HAP-1 (cell line): ENCODE measurements around the gene ZBTB14.

Source experiments
- DNase-seq, 2 experiments: peaks; one replicate each; pipeline ENCODE4 v3.0.0-alpha.2; 2016 to 2020; ENCODE audit warnings: low spot score in 2 of 2
- H3K27me3 ChIP-seq: fragments of 250-450 bp; sonication (Bioruptor Pico); 2 replicates; pipeline ENCODE4 v1.5.1; 2020; ENCODE audit warnings: low read depth, mild to moderate bottlenecking, moderate library complexity
- H3K36me3 ChIP-seq: fragments of 250-450 bp; sonication (Bioruptor Pico); replicated peaks from 2 replicates; pipeline ENCODE4 v1.5.1; 2020; ENCODE audit warnings: mild to moderate bottlenecking
- H3K4me1 ChIP-seq: fragments of 250-450 bp; sonication (Bioruptor Pico); 2 replicates; pipeline ENCODE4 v1.5.1; 2020; ENCODE audit warnings: mild to moderate bottlenecking
- H3K4me3 ChIP-seq: fragments of 250-450 bp; sonication (Bioruptor Pico); 2 replicates; pipeline ENCODE4 v1.5.1; 2020; ENCODE audit warnings: mild to moderate bottlenecking, moderate library complexity
- H3K9me3 ChIP-seq: fragments of 250-450 bp; sonication (Bioruptor Pico); 2 replicates; pipeline ENCODE4 v1.5.1; 2020; ENCODE audit warnings: mild to moderate bottlenecking, moderate library complexity
- in situ Hi-C: fragments of 300-500 bp; cut with MboI; formaldehyde crosslinking; loops from 3 replicates; pipeline ENCODE4 v1.14.3; 2020; ENCODE audit warnings: low sequenced_read_pairs, inconsistent platforms, mixed read lengths

ZBTB14 gene, protein sequence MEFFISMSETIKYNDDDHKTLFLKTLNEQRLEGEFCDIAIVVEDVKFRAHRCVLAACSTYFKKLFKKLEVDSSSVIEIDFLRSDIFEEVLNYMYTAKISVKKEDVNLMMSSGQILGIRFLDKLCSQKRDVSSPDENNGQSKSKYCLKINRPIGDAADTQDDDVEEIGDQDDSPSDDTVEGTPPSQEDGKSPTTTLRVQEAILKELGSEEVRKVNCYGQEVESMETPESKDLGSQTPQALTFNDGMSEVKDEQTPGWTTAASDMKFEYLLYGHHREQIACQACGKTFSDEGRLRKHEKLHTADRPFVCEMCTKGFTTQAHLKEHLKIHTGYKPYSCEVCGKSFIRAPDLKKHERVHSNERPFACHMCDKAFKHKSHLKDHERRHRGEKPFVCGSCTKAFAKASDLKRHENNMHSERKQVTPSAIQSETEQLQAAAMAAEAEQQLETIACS

GRCh38 chr18:5295231-5295920 is at the start of gene ZBTB14:
Gene ZBTB14, minus strand, starts transcription at chr18:5295726. Its CDS starts 2,480 bp downstream, at chr18:5293246.
- Histone ChIP-seq H3K4me1 (peaks cover 7% of the 10 kb centered on the region), H3K4me3 (peak within 1 kb of the TSS; percentile 60), H3K27me3 (no peaks in the 10 kb centered on the region), H3K9me3 (no peaks in the 10 kb centered on the region), H3K36me3 (peaks cover 22% of the 10 kb centered on the region)
- in situ Hi-C loops, result no loop called here
- peak in 1 of 2 experiments; percentile 66 for DNase-seq

GRCh38 chr18:5339202-5339834 is 43.8 kb upstream of the ZBTB14 start:
- no peaks in the 10 kb centered on the region for H3K9me3 ChIP-seq

DNA sequence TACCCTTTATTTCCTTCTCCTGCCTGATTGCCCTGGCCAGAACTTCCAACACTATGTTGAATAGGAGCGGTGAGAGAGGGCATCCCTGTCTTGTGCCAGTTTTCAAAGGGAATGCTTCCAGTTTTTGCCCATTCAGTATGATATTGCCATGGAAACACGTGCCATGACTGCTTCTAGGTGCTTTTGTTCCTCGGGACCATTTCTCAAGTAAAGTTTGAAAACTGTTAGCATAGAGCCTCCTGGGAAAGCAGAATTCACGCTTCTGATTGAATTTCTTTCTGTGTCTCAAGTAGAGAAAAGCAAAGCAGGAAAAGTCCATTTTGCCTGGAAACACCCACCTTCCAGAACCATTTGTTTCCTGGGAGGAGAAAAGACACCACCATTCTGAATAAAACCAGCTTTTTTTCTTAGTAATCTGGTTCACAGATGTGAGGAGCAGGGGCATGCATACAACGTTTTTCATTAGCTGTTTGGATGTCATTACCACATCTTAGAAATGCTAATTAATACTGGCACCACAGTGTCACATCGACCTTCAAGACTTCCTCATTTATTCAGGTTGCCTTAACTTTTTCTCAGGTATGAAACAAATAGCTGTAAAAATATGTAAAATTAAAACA is 39.0 kb upstream of the ZBTB14 start:
- in situ Hi-C loops, result no loop called here
- no peak for DNase-seq

More at GRCh38 chr18:5339202-5339834, 43.8 kb upstream of the ZBTB14 start:
- Histone ChIP-seq H3K4me1 (no peaks in the 10 kb centered on the region), H3K27me3 (0 out of 2 replicates have a peak, but pooled peaks cover 3% of the 10 kb centered on the region), H3K36me3 (no peaks in the 10 kb centered on the region), H3K4me3 (no peak overlapping the region)
- in situ Hi-C loops, result no loop called here
- DNase-seq, result no peak

DNA sequence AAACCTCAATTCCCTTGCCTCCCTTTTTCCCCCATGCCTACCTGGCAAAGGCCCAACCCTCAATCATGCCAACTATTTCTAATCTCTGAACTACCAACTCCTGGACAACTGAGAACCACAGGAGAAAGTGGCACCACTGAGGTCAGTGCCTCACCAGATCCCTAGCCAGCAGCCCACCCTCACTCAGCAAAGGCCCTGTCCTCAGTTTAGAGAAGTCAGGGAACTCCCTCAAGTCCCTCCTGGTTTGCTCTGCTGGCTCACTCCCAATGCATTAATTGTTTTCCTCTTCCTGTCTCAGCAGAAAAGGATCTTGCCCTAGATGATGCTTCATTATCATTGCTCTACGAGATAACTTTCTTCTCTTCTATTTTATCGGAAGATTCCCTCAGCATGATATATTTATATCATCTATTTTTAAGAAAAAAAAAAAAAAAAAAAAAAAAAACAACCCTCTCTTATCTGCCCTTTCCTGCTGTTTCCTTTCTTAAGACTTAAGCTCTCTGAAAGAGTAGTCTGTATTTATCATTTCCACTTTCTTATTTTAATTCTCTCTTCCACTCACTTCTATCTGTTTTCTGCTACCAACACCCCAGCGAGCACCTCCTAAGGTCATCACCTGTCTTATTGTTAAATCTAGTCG is 22.7 kb upstream of the ZBTB14 start:
- H3K27me3 ChIP-seq, result no peaks in the 10 kb centered on the region
- H3K9me3 ChIP-seq, result no peaks in the 10 kb centered on the region
- H3K4me1 ChIP-seq, result no peaks in the 10 kb centered on the region
- in situ Hi-C loops, result no loop called here
- no peaks in the 10 kb centered on the region for H3K36me3 ChIP-seq
- no peak overlapping the region for H3K4me3 ChIP-seq
- DNase-seq, result no peak

More for the DNA sequence above, 39.0 kb upstream of the ZBTB14 start:
- no peaks in the 10 kb centered on the region for H3K27me3 ChIP-seq
- H3K9me3 ChIP-seq, result no peaks in the 10 kb centered on the region
- H3K4me3 ChIP-seq, result no peak overlapping the region
- H3K36me3 ChIP-seq, result no peaks in the 10 kb centered on the region
- no peaks in the 10 kb centered on the region for H3K4me1 ChIP-seq

- no peaks in the 10 kb centered on the region for H3K27me3 ChIP-seq
- no peaks in the 10 kb centered on the region for H3K9me3 ChIP-seq
- H3K36me3 ChIP-seq, result no peaks in the 10 kb centered on the region
- H3K4me3 ChIP-seq, result no peak overlapping the region
- in situ Hi-C loops, result no loop called here
- H3K4me1 ChIP-seq, result no peaks in the 10 kb centered on the region
- DNase-seq, result no peak
Observed at GRCh38 chr18:5317186-5317585, 21.7 kb upstream of the ZBTB14 start.

DNA sequence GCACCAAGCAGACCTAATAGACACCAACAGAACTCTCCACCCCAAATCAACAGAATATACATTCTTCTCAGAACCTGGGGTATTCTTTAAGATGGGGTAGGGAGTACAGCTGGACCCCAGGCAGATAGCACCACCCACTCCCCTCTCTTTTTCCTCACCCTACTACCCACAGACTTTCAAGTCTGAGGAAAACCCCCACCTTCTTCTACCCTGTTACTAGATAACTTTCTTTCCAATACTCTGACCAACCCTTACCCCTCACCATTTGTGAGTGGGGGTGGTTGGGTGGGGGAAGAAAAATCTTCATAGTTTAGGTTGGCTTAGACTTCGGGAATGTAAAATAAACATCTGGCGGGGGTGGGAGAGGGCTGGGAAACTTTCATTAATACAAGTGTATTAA is 20.3 kb upstream of the ZBTB14 start:
- DNase-seq, result no peak
- H3K36me3 ChIP-seq, result no peaks in the 10 kb centered on the region
- H3K4me3 ChIP-seq, result no peak overlapping the region
- H3K9me3 ChIP-seq, result no peaks in the 10 kb centered on the region
- H3K27me3 ChIP-seq, result no peaks in the 10 kb centered on the region
- in situ Hi-C loops, result no loop called here
- H3K4me1 ChIP-seq, result peaks cover 8% of the 10 kb centered on the region; the same call in 1 of the 2 replicates

GRCh38 chr18:5311301-5311989 is 15.9 kb upstream of the ZBTB14 start:
- Histone ChIP-seq H3K36me3 (no peaks in the 10 kb centered on the region), H3K4me1 (peaks cover 10% of the 10 kb centered on the region; the same call in 1 of the 2 replicates), H3K4me3 (no peak overlapping the region), H3K27me3 (no peaks in the 10 kb centered on the region), H3K9me3 (no peaks in the 10 kb centered on the region)
- in situ Hi-C loops, result no loop called here
- peak in 1 of 2 experiments; percentile 18 for DNase-seq

DNA sequence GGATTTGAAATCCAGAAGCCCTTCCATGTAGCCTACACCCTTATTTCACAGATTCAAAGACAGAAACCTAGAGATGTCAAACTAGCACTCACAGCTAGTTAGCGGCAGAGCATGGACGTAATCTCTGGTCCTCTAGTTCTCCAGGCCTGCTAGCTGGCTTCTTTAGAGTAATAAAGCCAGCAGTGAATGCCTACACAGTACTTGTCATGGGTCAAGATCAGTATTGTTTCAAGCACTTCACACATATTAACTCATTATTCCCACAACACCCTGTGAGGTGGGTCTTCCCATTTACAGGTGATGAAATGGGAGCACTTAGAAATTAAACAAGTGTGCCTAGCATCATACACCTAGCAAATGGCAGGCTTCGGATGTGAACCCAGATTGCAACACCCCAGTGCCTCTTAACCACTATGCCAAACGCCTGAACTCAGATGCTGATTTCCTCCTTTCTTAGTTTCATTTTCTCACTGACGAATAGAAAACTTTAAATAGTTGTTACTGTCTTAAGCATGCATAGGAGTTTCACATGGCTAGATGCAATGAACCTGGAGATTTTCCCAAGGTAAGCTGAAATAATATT is 14.5 kb upstream of the ZBTB14 start:
- peaks cover 10% of the 10 kb centered on the region; the same call in 1 of the 2 replicates for H3K4me1 ChIP-seq
- in situ Hi-C loops, result no loop called here
- no peaks in the 10 kb centered on the region for H3K27me3 ChIP-seq
- no peak for DNase-seq
- H3K4me3 ChIP-seq, result no peak overlapping the region
- H3K36me3 ChIP-seq, result no peaks in the 10 kb centered on the region
- H3K9me3 ChIP-seq, result no peaks in the 10 kb centered on the region

DNA sequence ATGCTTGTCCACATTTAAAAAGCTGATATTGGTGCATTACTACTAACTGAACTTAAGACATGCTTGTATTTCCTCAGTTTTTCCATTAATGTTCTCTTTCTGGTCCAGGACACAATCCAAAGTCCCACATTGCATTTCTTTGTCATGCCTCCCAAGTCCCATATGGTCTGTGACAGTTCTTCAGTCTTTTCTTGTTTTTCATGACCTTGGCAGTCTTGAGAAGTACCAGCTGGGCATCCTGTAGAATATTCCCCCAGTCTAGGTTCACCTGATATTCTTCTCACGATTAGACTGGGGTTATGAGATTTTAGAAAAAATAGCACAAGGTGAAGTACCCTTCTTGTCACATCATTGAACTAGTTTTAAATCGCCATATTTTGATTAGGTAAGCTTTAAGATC is 10.3 kb upstream of the ZBTB14 start:
- Histone ChIP-seq H3K4me1 (peaks cover 2% of the 10 kb centered on the region; the same call in 1 of the 2 replicates), H3K4me3 (no peak overlapping the region), H3K27me3 (no peaks in the 10 kb centered on the region; the same call in none of the 2 replicates), H3K36me3 (no peaks in the 10 kb centered on the region), H3K9me3 (no peaks in the 10 kb centered on the region)
- in situ Hi-C loops, result no loop called here
- no peak for DNase-seq

DNA sequence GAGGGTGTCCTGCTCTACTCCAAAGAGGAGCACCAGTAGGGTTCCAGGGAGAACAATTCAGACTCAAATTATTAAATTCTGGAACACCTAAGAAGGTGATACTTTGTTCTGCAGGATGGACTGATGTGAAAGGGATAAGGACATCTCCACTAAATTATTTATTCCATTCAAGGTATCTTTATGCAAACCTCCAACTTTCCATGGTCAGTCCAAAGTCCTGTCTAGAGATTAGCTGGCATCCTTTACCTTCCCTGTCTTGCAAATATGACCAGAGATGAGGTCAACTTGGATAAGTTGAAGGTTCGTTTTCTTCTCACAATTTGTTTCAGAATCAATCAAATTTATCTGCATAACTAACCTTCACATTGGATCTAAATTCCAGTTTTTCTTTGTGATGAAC is 8.7 kb upstream of the ZBTB14 start:
- H3K4me1 ChIP-seq, result no peaks in the 10 kb centered on the region
- no peak overlapping the region for H3K4me3 ChIP-seq
- no peaks in the 10 kb centered on the region; the same call in none of the 2 replicates for H3K27me3 ChIP-seq
- no peak for DNase-seq
- H3K9me3 ChIP-seq, result no peaks in the 10 kb centered on the region
- in situ Hi-C loops, result no loop called here
- no peaks in the 10 kb centered on the region for H3K36me3 ChIP-seq

DNA sequence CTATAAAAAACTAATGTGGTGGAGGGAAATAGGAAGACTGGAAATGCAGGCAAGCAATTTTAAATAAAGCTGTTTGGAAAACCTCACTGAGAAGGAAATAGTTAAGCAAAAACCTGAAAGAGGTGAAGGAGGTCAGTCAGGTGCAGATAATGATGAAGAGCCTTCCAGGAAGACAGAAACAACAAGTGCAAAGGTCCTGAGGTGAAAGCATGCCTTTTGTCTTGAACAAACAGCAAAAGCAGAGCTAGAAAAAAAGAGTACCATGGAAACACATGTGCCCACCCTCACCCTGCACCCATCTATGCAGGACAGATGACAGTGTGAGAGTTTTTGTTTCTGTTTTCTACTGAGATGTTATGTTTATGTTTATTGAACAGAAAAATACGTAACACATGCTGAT is 8.1 kb upstream of the ZBTB14 start:
- no peaks in the 10 kb centered on the region for H3K4me1 ChIP-seq
- no peaks in the 10 kb centered on the region for H3K36me3 ChIP-seq
- no peaks in the 10 kb centered on the region; the same call in none of the 2 replicates for H3K27me3 ChIP-seq
- no peak for DNase-seq
- no peak overlapping the region for H3K4me3 ChIP-seq
- in situ Hi-C loops, result no loop called here
- no peaks in the 10 kb centered on the region for H3K9me3 ChIP-seq

GRCh38 chr18:5302606-5303005 is 7.1 kb upstream of the ZBTB14 start:
- no peaks in the 10 kb centered on the region for H3K36me3 ChIP-seq

More at GRCh38 chr18:5302606-5303005, 7.1 kb upstream of the ZBTB14 start:
- Histone ChIP-seq H3K4me1 (no peaks in the 10 kb centered on the region), H3K9me3 (no peaks in the 10 kb centered on the region), H3K4me3 (no peak overlapping the region), H3K27me3 (no peaks in the 10 kb centered on the region; the same call in none of the 2 replicates)
- no peak for DNase-seq
- in situ Hi-C loops, result no loop called here
